Left ventricle myocardium inferior (tissue), 1 donor: Measurements from ENCODE around the gene KASH5. TPM values are rescaled to one million over a fixed set of nuclear protein-coding genes. Genes with fewer than 3 reads are reported as not detected.

Experiments
- DNase-seq: peaks from one replicate; pipeline ENCODE4 v3.0.0-alpha.2; 2020
- H3K27ac ChIP-seq: fragments of 200-600 bp; replicated peaks from 2 replicates; pipeline ENCODE4 v1.8.0; 2021
- H3K27me3 ChIP-seq: fragments of 200-600 bp; 2 replicates; pipeline ENCODE4 v1.8.0; 2021; ENCODE audit warnings: low read depth
- H3K36me3 ChIP-seq: fragments of 200-600 bp; 2 replicates; pipeline ENCODE4 v1.8.0; 2021
- H3K4me1 ChIP-seq: fragments of 200-600 bp; 2 replicates; pipeline ENCODE4 v1.8.0; 2021
- H3K4me3 ChIP-seq: fragments of 200-600 bp; 2 replicates; pipeline ENCODE4 v1.8.0; 2021; ENCODE audit warnings: mild to moderate bottlenecking, moderate library complexity
- H3K9me3 ChIP-seq: fragments of 200-600 bp; replicated peaks from 2 replicates; pipeline ENCODE4 v1.8.0; 2021
- intact Hi-C: fragments of 100-400 bp; cut with micrococcal nuclease; formaldehyde crosslinking; loops from one replicate; pipeline ENCODE4 v1.11.0; 2022
- total RNA-seq: library from RNA; stranded (reverse); fragmentation: NEBNext Ultra II Directional; extraction: Animal tissue kit (Norgen Biotek cat#: 25700); gene quantifications from one replicate; pipeline ENCODE4 v1.2.1, GENCODE V29; 2021
- TF ChIP-seq, protein P1 (sequence below): fragments of 200-600 bp; IDR thresholded peaks from 2 replicates; pipeline ENCODE4 v1.8.0; 2021; ENCODE audit warnings: antibody characterized with exemption, mild to moderate bottlenecking, borderline replicate concordance
- donor health status: DM: no; HTN: yes; CAD: no; lungs with severe emphysema.

KASH5 gene
- total RNA-seq, 1 donor from 2014 or later = not detected

DNA sequence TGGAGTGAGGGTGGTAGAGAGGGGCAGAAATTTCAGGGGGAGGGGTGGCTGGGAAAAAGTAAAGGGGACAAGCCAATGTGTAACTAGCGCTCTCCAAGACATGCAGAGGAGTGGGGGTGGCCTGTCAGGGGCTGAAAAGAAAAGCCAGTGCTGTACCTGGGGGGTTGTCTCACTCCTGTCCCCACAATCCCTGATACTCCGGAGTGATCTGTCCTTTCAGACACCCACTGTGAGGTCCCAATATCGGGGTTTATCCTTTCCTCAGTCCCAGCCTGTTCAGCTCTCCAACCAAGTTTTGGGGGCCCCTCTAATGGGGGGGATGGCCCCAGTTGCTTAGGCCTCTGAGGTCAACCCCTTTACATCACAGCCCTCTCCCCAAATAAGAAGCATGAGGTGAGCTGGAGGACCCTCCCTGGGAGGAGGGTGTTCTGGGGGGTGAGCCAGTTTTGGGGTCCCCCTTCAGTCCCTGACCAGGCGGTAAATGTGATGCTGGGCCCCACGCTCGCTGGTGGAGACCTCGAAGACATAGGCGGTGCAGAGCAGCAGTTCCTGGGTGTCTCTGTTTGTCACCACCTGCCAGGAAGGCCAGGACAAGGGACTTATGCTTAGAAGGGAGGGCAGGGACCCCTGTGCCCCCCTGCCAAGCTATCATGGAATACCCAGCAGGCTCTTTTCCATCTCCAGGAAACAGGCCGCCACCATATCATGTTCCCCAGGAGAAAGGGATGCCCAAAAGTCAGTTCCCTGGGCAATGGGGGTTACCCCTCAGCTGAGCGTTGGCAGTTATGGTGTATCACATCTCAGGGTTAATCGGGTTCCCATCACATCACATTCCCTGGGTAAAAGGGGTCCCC, 47.0 kb upstream of the KASH5 start:
- H3K4me1 ChIP-seq = peaks cover 29% of the 10 kb centered on the region
- DNase-seq = no peak
- peak overlapping the region; percentile 62 for H3K4me3 ChIP-seq
- no peaks in the 10 kb centered on the region for H3K9me3 ChIP-seq
- peaks cover 53% of the 10 kb centered on the region for H3K36me3 ChIP-seq
- peak overlapping the region; percentile 88 for H3K27ac ChIP-seq
- intact Hi-C loops = no loop called here
- H3K27me3 ChIP-seq = no peaks in the 10 kb centered on the region
- TF ChIP-seq, protein P1, sequence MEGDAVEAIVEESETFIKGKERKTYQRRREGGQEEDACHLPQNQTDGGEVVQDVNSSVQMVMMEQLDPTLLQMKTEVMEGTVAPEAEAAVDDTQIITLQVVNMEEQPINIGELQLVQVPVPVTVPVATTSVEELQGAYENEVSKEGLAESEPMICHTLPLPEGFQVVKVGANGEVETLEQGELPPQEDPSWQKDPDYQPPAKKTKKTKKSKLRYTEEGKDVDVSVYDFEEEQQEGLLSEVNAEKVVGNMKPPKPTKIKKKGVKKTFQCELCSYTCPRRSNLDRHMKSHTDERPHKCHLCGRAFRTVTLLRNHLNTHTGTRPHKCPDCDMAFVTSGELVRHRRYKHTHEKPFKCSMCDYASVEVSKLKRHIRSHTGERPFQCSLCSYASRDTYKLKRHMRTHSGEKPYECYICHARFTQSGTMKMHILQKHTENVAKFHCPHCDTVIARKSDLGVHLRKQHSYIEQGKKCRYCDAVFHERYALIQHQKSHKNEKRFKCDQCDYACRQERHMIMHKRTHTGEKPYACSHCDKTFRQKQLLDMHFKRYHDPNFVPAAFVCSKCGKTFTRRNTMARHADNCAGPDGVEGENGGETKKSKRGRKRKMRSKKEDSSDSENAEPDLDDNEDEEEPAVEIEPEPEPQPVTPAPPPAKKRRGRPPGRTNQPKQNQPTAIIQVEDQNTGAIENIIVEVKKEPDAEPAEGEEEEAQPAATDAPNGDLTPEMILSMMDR = no peak

DNA sequence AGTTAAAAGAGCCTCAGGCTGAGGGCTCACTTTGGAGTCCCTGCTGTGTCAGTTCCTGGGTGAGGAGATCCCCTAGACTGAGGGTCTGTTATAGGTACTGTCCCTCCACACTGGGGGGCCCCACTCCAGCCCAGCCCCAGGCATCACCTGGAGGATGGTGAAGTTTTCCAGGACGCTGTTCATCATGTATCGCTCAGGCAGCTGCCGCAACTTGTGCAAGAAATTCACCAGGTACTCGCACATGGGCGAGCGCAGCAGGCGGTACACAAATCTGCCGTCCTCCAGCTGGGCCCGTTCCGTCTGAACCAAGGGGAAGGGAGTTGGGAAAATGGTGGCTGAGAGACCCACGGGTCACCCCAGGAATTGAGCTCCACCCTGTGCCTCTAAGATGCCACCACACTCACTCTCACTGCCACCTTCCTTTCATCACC, 45.7 kb upstream of the KASH5 start:
- peaks cover 66% of the 10 kb centered on the region for H3K36me3 ChIP-seq

DNA sequence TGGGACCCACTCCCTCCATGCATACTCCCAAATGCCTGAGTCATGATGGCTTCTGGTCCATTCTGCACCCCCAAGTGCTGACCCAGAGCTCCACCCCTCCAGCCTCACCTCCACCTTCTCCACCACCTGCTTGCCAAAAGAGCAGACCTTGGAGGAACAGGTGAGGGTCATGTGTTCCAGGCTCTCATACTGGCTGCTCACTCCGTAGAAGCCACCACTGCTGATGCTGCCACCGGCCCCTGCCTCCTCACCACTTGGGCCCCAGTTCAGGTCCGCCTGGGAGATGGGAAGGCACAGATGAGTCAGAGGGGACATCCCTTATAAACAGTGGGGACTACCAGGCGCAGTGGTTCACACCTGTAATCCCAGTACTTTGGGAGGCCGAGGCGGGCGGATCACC, 44.9 kb upstream of the KASH5 start:
- Histone ChIP-seq H3K4me1 (peaks cover 29% of the 10 kb centered on the region), H3K9me3 (no peaks in the 10 kb centered on the region), H3K27me3 (no peaks in the 10 kb centered on the region), H3K36me3 (peaks cover 74% of the 10 kb centered on the region), H3K4me3 (no peak overlapping the region), H3K27ac (no peak overlapping the region)
- no peak for DNase-seq
- intact Hi-C loops = no loop called here
- TF ChIP-seq, protein P1 = no peak

More for the DNA sequence above, 45.7 kb upstream of the KASH5 start:
- Histone ChIP-seq H3K9me3 (no peaks in the 10 kb centered on the region), H3K4me1 (peaks cover 29% of the 10 kb centered on the region), H3K27ac (no peak overlapping the region), H3K4me3 (no peak overlapping the region), H3K27me3 (no peaks in the 10 kb centered on the region)
- intact Hi-C loops = no loop called here
- DNase-seq = no peak
- TF ChIP-seq, protein P1 = no peak

DNA sequence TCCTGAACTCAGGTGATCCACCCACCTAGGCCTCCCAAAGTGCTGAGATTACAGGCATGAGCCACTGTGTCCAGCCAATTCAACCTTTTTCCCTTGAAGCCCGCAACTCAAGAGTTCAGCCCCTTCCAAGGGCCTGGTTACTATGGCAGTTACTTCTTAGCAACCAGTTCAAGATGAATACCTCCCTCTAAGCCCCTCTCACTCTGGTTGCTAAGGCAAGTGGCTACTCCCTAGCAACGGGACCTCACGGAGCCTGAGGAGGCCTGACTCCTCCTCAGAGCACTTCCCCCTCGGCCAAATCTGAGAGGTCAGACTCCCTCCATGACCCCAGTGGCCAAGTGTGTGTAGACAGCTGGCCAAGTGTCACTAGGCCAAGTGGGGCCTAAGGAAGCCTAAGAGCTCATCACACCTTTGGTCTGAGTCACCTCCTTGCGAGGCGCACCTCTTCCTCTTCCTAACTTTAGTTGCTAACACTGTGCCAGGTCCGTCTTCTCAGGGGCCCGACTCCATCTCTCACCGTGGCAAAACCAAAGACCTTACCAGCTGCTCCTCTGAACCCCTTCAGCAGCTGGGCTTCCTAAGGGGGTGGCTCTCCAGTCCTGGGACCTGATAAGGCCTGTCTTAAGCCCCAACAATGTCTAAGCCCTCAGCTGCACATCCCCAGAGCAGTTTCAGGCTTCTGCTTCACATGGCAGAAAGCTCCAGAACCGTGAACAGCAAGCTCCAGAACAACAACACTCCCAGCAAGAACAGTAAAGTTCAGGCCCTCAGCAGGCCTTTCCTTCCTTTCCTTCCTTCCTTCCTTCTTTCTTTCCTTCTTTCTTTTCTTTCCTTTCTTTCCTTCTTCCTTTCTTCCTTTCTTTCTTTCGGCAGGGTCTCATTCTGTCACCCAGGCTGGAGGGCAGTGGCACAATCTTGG, 43.3 kb upstream of the KASH5 start:
- Histone ChIP-seq H3K36me3 (peaks cover 90% of the 10 kb centered on the region), H3K9me3 (no peaks in the 10 kb centered on the region), H3K4me1 (peaks cover 16% of the 10 kb centered on the region), H3K27ac (no peak overlapping the region), H3K4me3 (no peak overlapping the region), H3K27me3 (no peaks in the 10 kb centered on the region)
- intact Hi-C loops = no loop called here
- no peak for DNase-seq
- TF ChIP-seq, protein P1 = no peak

DNA sequence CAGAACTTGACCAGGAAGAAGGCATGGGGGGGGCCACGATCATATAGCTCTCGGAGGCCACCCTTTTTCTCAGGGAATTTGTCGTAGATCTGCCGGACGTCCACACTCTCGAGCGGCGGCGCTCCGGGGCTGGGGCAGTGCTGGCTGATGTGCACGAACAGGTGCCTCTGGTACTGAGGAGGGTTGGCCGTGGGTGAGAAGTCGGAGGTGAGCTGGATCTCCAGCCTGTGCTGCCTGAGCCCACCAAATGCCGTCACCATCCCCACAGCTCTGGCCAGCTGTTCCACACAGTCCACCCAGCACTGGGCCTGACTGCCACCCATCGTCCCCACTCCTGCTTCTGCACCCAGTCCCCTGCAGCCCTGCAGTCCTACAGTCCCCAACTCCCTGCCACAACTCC, 40.9 kb upstream of the KASH5 start:
- no peak for DNase-seq
- Histone ChIP-seq H3K4me1 (no peaks in the 10 kb centered on the region), H3K27ac (no peak overlapping the region), H3K27me3 (no peaks in the 10 kb centered on the region), H3K36me3 (peaks cover 100% of the 10 kb centered on the region), H3K9me3 (no peaks in the 10 kb centered on the region), H3K4me3 (no peak overlapping the region)
- intact Hi-C loops = no loop called here
- TF ChIP-seq, protein P1 = no peak
